Measurements from ENCODE around the gene GRN.
"Not testable (repeated sequence)": the region's sequence is repeated elsewhere in the genome, so short reads cannot be mapped to it uniquely, and the experiment has no call there.

Gene GRN

DNA sequence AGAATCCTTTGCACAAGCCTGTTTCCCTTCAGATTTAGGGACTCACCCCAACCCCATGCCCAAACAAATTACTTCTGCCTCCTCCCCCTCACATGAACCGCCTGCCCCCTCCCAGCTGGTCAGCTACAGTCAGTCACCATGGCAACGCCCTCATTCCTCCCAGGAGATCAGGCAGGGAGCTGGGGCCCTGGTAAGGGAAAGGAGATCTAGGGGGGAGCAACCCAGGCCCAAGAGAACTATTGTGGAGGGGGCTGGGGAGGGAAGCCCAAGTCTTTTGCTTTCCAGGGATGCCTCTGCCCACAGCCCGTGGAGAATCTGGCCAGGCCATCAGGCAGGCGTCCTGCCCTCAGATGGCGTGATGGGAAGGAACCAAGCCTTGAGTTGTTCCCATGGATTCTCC, 15.7 kb downstream of the GRN start:
- Histone ChIP-seq H3K27ac (ENCODE audit: insufficient read depth, low read length, poor library complexity, severe bottlenecking) (no peak overlapping the region), H3K4me1 (ENCODE audit: control insufficient read depth, insufficient read depth, low read length, poor library complexity, severe bottlenecking) (peaks cover 5% of the 10 kb centered on the region)

DNA sequence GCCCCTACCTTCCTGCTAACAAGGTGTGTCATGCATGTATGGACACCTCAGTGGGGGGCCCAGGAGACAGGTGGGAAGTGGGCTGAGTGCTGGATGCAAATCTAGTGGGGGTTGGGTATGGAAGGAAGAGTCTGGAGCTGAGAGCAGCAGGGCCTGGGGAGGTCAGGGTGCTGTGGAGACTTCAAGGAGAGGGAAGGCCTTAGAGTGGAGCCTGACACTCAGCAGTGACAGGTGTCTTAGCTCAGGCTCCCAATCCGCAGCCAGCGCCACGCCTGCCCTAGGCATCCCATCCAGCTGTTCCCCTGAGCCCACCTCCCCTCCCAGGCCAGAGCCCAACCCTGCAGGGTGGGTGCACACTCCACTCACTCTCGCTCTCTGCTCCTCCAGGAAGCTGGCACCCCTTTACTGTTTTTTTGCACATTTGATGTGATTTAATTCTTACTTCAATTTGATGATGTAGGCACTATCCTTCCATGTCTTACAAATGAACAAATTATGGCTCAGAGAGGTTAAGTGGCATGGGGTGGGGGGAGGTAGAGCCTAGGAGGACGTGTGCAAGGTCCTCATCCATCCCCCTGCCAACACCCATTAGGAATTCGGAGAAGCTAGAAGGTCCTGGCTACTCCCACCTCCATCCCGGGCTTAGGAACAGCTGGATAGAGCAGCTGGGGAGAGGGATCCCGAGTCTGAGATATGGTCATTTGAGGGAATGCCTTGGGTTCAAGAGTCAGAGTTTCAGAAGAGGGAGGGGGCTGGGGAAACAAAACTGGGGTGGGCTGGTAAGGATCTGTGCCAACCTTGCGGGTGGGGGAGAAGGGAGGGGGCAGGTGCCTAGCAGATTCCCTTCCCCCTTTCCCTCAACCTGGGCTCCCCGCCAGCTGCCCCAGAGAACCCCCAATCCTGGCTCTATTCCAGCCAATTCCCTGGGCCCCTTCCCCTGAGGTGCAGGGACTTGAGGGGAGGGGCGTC, 16.5 kb downstream of the GRN start:
- Histone ChIP-seq H3K4me1 (ENCODE audit: control insufficient read depth, insufficient read depth, low read length, poor library complexity, severe bottlenecking) (peaks cover 5% of the 10 kb centered on the region), H3K36me3 (ENCODE audit: control insufficient read depth, insufficient read depth, low read length) (no peaks in the 10 kb centered on the region), H3K27ac (ENCODE audit: insufficient read depth, low read length, poor library complexity, severe bottlenecking) (no peak overlapping the region), H3K9me3 (ENCODE audit: control insufficient read depth, low read length) (no peaks in the 10 kb centered on the region), H3K4me3 (ENCODE audit: insufficient read depth, low read depth, low read length, poor library complexity, severe bottlenecking) (no peak overlapping the region), H3K27me3 (replicated peaks; ENCODE audit: control insufficient read depth, insufficient read depth, low read length, poor library complexity, severe bottlenecking) (peaks cover 11% of the 10 kb centered on the region)
- DNase-seq: no peak

More for the DNA sequence above, 15.7 kb downstream of the GRN start:
- Histone ChIP-seq H3K9me3 (ENCODE audit: control insufficient read depth, low read length) (no peaks in the 10 kb centered on the region), H3K36me3 (ENCODE audit: control insufficient read depth, insufficient read depth, low read length) (no peaks in the 10 kb centered on the region), H3K27me3 (replicated peaks; ENCODE audit: control insufficient read depth, insufficient read depth, low read length, poor library complexity, severe bottlenecking) (peaks cover 11% of the 10 kb centered on the region), H3K4me3 (ENCODE audit: insufficient read depth, low read depth, low read length, poor library complexity, severe bottlenecking) (no peak overlapping the region)
- DNase-seq: no peak

DNA sequence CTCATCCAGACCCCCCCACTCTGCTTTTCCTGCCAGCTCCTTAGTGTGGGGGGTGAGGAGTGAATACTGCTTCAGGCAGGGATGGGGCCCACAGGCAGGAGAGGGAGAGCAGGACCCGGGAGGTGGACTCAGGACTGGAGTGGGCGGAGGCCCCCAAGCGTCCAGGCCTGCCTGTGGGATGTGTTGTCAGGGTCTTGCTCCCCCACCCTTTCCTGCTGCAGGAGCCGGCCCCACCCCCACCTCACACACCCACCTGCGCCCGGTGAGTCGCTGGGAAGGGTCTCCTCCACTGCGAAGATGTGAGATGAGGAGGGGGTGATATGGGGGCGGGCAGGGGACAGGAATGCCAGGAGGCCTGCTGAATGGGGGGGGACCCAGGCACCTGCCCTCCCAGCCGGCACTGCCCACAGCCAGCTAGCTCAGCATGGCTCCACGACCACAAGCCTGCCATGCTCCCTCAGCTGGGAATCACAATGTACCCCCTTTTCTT, 17.4 kb downstream of the GRN start:
- no peak for DNase-seq
- peaks cover 11% of the 10 kb centered on the region for H3K27me3 ChIP-seq (replicated peaks; ENCODE audit: control insufficient read depth, insufficient read depth, low read length, poor library complexity, severe bottlenecking)
- no peaks in the 10 kb centered on the region for H3K36me3 ChIP-seq (ENCODE audit: control insufficient read depth, insufficient read depth, low read length)
- peaks cover 5% of the 10 kb centered on the region for H3K4me1 ChIP-seq (ENCODE audit: control insufficient read depth, insufficient read depth, low read length, poor library complexity, severe bottlenecking)
- peak overlapping the region; percentile 60 for H3K4me3 ChIP-seq (ENCODE audit: insufficient read depth, low read depth, low read length, poor library complexity, severe bottlenecking)
- H3K27ac ChIP-seq (ENCODE audit: insufficient read depth, low read length, poor library complexity, severe bottlenecking): no peak overlapping the region
- no peaks in the 10 kb centered on the region for H3K9me3 ChIP-seq (ENCODE audit: control insufficient read depth, low read length)

DNA sequence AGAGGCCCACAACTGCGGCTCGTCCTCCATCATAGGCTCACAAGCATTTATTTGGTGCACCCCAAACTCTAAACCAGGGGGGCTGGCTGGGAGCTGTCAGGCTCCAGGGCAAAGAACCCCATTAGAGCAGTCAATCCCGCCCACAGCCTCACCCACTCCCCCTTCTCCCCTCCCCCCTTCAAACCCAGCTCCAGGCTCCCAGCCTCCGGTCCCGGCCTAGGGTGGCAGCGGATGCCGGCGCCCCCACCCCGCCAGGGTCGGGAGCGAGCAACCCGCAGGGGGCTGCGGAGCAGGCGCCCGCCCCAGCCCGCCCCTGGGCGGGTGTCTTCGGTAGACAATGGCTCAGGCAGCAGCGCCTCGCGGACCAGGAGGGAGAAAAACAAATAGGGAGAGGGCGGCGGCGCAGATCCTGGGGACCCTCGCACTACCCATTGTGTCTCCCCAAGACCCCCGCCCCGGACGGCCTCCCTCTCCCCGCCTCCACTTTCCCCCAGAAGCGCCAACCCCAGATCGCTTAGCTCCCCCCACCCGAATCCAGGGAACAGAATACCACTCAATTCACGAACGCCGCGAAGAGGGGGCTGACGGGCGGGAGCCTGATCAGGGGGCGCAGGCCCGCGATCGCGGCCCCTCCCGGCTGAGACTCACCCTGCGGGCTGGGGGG, 18.0 kb downstream of the GRN start:
- Histone ChIP-seq H3K4me1 (ENCODE audit: control insufficient read depth, insufficient read depth, low read length, poor library complexity, severe bottlenecking) (peaks cover 5% of the 10 kb centered on the region), H3K4me3 (ENCODE audit: insufficient read depth, low read depth, low read length, poor library complexity, severe bottlenecking) (peak overlapping the region; percentile 60), H3K27me3 (replicated peaks; ENCODE audit: control insufficient read depth, insufficient read depth, low read length, poor library complexity, severe bottlenecking) (peaks cover 11% of the 10 kb centered on the region), H3K27ac (ENCODE audit: insufficient read depth, low read length, poor library complexity, severe bottlenecking) (no peak overlapping the region), H3K9me3 (ENCODE audit: control insufficient read depth, low read length) (no peaks in the 10 kb centered on the region), H3K36me3 (ENCODE audit: control insufficient read depth, insufficient read depth, low read length) (no peaks in the 10 kb centered on the region)
- DNase-seq: no peak

- Histone ChIP-seq H3K4me3 (ENCODE audit: insufficient read depth, low read depth, low read length, poor library complexity, severe bottlenecking) (peak within 1 kb of the TSS; percentile 60), H3K27me3 (replicated peaks; ENCODE audit: control insufficient read depth, insufficient read depth, low read length, poor library complexity, severe bottlenecking) (peaks cover 11% of the 10 kb centered on the region), H3K9me3 (ENCODE audit: control insufficient read depth, low read length) (no peaks in the 10 kb centered on the region), H3K27ac (ENCODE audit: insufficient read depth, low read length, poor library complexity, severe bottlenecking) (no peak within 1 kb of the TSS), H3K4me1 (ENCODE audit: control insufficient read depth, insufficient read depth, low read length, poor library complexity, severe bottlenecking) (peaks cover 5% of the 10 kb centered on the region), H3K36me3 (ENCODE audit: control insufficient read depth, insufficient read depth, low read length) (no peaks in the 10 kb centered on the region)
- DNase-seq: peak; percentile 36 to 46 (median 39)
Observed at GRCh38 chr17:44363613-44364159, 18.6 kb downstream of the GRN start, which contains the start of gene FAM171A2. Gene FAM171A2 (minus strand): TSS chr17:44363853. CDS start chr17:44363714, 139 bp downstream.

GRCh38 chr17:44365051-44365450, 19.9 kb downstream of the GRN start:
- H3K36me3 ChIP-seq (ENCODE audit: control insufficient read depth, insufficient read depth, low read length); H3K4me1 ChIP-seq (ENCODE audit: control insufficient read depth, insufficient read depth, low read length, poor library complexity, severe bottlenecking); H3K4me3 ChIP-seq (ENCODE audit: insufficient read depth, low read depth, low read length, poor library complexity, severe bottlenecking); H3K27ac ChIP-seq (ENCODE audit: insufficient read depth, low read length, poor library complexity, severe bottlenecking); DNase-seq; H3K9me3 ChIP-seq (ENCODE audit: control insufficient read depth, low read length): not testable (repeated sequence)
- peaks cover 11% of the 10 kb centered on the region for H3K27me3 ChIP-seq (replicated peaks; ENCODE audit: control insufficient read depth, insufficient read depth, low read length, poor library complexity, severe bottlenecking)

DNA sequence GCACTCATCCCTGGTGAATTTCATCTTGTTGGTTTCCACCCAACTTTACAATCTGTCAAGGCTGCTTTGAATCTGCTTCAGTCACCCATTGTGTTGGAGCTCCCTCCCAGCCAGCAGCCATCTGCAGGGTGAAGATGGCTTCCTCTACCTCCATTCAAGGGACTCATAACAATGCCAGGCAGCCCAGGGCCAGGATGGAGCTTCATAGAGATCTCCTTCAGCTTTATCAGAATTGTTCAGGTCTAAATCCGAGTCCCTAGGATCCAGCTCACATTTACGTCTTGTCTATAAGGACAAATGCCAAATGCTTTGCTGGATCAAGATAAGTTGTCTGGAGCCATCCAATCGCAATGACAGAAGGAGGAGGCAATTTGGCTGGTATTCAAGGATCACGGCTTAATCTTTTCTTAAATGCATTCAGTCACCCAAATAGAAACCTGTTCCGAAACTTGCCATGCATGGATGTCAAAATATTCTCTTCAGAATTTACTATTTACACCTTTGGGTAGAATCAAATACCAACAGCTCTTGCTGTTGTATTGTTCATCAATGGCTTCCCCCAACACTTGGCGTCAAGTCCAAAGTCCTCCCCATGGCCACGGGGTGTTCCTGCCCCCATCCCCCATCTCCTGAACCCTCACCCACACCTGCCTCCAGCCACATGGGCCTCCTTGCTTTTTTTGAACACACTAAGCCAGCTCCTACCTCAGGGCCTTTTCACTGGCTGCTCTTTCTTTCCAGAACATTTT, 22.3 kb downstream of the GRN start:
- Histone ChIP-seq H3K27me3 (replicated peaks; ENCODE audit: control insufficient read depth, insufficient read depth, low read length, poor library complexity, severe bottlenecking) (peaks cover 7% of the 10 kb centered on the region), H3K9me3 (ENCODE audit: control insufficient read depth, low read length) (no peaks in the 10 kb centered on the region), H3K27ac (ENCODE audit: insufficient read depth, low read length, poor library complexity, severe bottlenecking) (no peak overlapping the region)

DNA sequence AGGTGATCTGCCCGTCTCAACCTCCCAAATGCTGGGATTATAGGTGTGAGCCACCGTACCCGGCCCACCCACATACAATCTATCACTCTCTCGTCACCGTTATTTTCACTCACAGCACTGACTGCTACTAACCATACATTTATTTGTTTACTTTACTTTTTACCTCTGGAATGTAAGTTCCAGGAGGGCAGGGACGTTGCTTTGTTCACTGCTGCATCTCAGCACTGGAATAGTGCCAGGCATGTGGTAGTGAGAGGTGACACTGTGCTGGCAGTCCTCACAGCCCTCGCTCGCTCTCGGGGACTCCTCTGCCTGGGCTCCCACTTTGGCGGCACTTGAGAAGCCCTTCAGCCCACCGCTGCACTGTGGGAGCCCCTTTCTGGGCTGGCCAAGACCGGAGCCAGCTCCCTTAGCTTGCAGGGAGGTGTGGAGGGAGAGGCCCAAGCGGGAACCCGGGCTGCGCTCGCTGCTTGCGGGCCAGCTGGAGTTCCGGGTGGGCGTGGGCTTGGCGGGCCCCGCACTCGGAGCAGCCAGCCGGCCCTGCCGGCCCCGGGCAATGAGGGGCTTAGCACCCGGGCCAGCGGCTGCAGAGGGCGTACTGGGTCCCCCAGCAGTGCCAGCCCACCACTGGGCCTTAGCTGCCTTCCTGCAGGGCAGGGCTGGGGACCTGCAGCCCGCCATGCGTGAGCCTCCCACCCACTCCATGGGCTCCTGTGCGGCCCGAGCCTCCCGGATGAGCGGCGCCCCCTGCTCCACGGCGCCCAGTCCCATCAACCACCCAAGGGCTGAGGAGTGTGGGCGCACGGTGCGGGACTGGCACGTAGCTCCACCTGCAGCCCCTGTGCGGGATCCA, 23.5 kb downstream of the GRN start:
- not testable (repeated sequence) for H3K9me3 ChIP-seq (ENCODE audit: control insufficient read depth, low read length); H3K36me3 ChIP-seq (ENCODE audit: control insufficient read depth, insufficient read depth, low read length); H3K4me1 ChIP-seq (ENCODE audit: control insufficient read depth, insufficient read depth, low read length, poor library complexity, severe bottlenecking); H3K27me3 ChIP-seq (replicated peaks; ENCODE audit: control insufficient read depth, insufficient read depth, low read length, poor library complexity, severe bottlenecking); H3K27ac ChIP-seq (ENCODE audit: insufficient read depth, low read length, poor library complexity, severe bottlenecking); DNase-seq; H3K4me3 ChIP-seq (ENCODE audit: insufficient read depth, low read depth, low read length, poor library complexity, severe bottlenecking)

More for the DNA sequence above, 22.3 kb downstream of the GRN start:
- Histone ChIP-seq H3K36me3 (ENCODE audit: control insufficient read depth, insufficient read depth, low read length) (no peaks in the 10 kb centered on the region), H3K4me3 (ENCODE audit: insufficient read depth, low read depth, low read length, poor library complexity, severe bottlenecking) (no peak overlapping the region), H3K4me1 (ENCODE audit: control insufficient read depth, insufficient read depth, low read length, poor library complexity, severe bottlenecking) (peaks cover 5% of the 10 kb centered on the region)
- no peak for DNase-seq
